ENCODE measurements around the gene SORCS3. TPM values are rescaled to one million over a fixed set of nuclear protein-coding genes. Genes with fewer than 3 reads are reported as not detected.

Gene SORCS3
- total and polyA plus RNA-seq, 9 of the 15 experiments (the other 6 are each of a cell fraction or from before 2014, with no cell fraction given) = not detected

DNA sequence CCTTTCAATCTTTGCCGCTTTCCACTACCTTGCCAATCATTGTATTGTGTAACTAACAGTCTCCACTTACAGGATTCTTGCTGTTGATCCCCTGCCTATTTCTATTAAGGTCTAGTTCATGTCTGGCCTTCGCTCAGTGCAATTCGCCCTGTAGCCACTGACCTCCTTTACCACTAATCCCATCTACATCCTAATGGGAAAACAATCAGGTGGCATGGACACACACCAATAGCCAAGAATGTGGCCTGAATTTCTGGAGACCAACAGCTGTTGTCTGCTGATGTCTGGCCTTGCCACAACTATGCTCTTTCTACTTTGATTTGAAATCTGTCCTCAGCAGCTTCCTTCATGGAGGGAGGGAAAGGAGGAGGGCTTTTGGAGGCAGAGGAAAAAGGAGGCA is 546.2 kb downstream of the SORCS3 start (continued):
- TF ChIP-seq POU5F1 (IDR thresholded peaks at IDR 0.05; ENCODE audit: borderline replicate concordance, low read depth, low read length, partially characterized antibody) = no peak
- no peak for TF ChIP-seq ZNF780A (CRISPR knock-in tag; IDR thresholded peaks at IDR 0.05)
- TF ChIP-seq NFIC (IDR thresholded peaks at IDR 0.05) = no peak

DNA sequence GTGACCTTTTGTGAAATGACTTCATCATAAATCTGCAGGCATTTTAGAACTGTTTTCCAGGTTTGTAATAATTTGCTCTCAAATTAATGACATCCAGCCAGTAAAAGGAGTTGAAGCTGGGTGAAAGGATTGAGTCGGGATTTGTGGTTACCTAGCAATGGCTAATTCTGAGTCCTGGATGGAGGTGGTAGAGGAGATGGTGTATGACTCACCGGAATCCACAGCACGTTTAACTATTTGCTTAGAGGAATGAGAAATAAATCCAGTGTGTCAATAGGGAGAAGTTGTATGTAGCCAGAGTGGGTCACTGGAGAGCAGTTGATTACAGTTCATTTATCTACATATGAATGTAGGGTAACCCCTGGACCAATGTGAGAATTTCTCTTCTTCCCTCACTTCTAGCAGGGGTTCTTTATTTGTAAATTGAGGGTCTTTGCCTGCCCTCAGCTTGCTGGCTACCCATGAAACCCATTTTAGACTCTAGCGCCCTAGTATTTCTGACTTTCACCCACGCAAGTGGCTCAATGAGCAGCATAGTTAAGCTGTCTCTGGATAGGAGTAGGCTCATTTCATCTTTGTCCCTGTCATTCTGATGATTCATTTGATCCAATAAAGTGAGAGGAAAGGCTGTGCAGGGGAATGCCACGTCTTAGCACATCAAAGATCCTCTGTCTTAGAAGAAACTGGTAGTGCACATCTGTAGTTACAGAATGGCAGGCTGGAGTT is 547.8 kb downstream of the SORCS3 start:
- H3K4me1 ChIP-seq (replicated peaks in 1 of 2; ENCODE audit: control insufficient read depth in 2 of 2, insufficient read depth in 2 of 2, low read length in 2 of 2) = no peaks in the 10 kb centered on the region
- H3K9ac ChIP-seq (ENCODE audit: insufficient read depth in 1 of 2, low read depth in 2 of 2, low read length in 2 of 2) = no peak overlapping the region
- H2AFZ ChIP-seq (ENCODE audit: low read depth, low read length) = no peak overlapping the region
- no peak overlapping the region for H3K4me2 ChIP-seq (ENCODE audit: insufficient read depth, low read length)
- intact Hi-C loops (cut with micrococcal nuclease) = no loop called here
- in situ Hi-C loops (cut with MboI) = no loop called here
- ChIA-PET CTCF (ENCODE audit: low intra/inter-chr PET ratio) (no interaction called here), POLR2A (no interaction called here)
- H3K9me1 ChIP-seq (ENCODE audit: control insufficient read depth, insufficient read depth, low read length) = no peaks in the 10 kb centered on the region
- no peak overlapping the region for H3K27ac ChIP-seq (ENCODE audit: extremely low read depth, low read depth, low read length)
- FAIRE-seq (no peak), ATAC-seq (no peak), DNase-seq (ENCODE audit: extremely low read depth in 1 of 4, low spot score in 3 of 4) (no peak)
- no peak overlapping the region for H3K4me3 ChIP-seq
- TF ChIP-seq, protein P1, sequence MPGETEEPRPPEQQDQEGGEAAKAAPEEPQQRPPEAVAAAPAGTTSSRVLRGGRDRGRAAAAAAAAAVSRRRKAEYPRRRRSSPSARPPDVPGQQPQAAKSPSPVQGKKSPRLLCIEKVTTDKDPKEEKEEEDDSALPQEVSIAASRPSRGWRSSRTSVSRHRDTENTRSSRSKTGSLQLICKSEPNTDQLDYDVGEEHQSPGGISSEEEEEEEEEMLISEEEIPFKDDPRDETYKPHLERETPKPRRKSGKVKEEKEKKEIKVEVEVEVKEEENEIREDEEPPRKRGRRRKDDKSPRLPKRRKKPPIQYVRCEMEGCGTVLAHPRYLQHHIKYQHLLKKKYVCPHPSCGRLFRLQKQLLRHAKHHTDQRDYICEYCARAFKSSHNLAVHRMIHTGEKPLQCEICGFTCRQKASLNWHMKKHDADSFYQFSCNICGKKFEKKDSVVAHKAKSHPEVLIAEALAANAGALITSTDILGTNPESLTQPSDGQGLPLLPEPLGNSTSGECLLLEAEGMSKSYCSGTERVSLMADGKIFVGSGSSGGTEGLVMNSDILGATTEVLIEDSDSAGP (CRISPR knock-in tag; IDR thresholded peaks at IDR 0.05) = no peak
- TF ChIP-seq ZNF408 (CRISPR knock-in tag; IDR thresholded peaks at IDR 0.05; ENCODE audit: low read depth) = no peak
- TF ChIP-seq BMI1 (IDR thresholded peaks at IDR 0.05; ENCODE audit: low read length) = no peak
- TF ChIP-seq, protein P2, sequence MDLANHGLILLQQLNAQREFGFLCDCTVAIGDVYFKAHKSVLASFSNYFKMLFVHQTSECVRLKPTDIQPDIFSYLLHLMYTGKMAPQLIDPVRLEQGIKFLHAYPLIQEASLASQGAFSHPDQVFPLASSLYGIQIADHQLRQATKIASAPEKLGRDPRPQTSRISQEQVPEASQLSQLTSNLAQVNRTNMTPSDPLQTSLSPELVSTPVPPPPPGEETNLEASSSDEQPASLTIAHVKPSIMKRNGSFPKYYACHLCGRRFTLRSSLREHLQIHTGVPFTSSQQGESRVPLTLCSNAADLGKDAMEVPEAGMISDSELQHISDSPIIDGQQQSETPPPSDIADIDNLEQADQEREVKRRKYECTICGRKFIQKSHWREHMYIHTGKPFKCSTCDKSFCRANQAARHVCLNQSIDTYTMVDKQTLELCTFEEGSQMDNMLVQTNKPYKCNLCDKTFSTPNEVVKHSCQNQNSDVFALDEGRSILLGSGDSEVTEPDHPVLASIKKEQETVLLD (IDR thresholded peaks at IDR 0.05) = no peak
- no peak for TF ChIP-seq HCFC1 (IDR thresholded peaks at IDR 0.05; ENCODE audit: low read depth, low read length)
- TF ChIP-seq ZNF311 (CRISPR knock-in tag; IDR thresholded peaks at IDR 0.05) = no peak
- no peak for TF ChIP-seq CBFA2T3 (IDR thresholded peaks at IDR 0.05)
- TF ChIP-seq KAT7 (CRISPR knock-in tag; IDR thresholded peaks at IDR 0.05; ENCODE audit: borderline replicate concordance) = no peak
- no peak for TF ChIP-seq ZNF431 (CRISPR knock-in tag; IDR thresholded peaks at IDR 0.05)
- no peaks in the 10 kb centered on the region for H4K20me1 ChIP-seq (replicated peaks; ENCODE audit: control insufficient read depth, insufficient read depth, low read length)
- no peaks in the 10 kb centered on the region for H3K9me3 ChIP-seq (replicated peaks; ENCODE audit: control insufficient read depth, insufficient read depth, low read depth, low read length)
- no peaks in the 10 kb centered on the region for H3K79me2 ChIP-seq (ENCODE audit: control insufficient read depth, insufficient read depth, low read length)
- BruUV-seq (replicated peaks) = no TSS peak
- no peaks in the 10 kb centered on the region for H3K27me3 ChIP-seq (ENCODE audit: control insufficient read depth in 2 of 2, insufficient read depth in 2 of 2, low read length in 2 of 2)
- 0% methylated on average over 6 of the region's 6 CpGs for WGBS (ENCODE audit: insufficient coverage, low coverage, missing lambda C conversion rate)
- H3K36me3 ChIP-seq (ENCODE audit: control insufficient read depth, insufficient read depth, low read length) = no peaks in the 10 kb centered on the region

All from K562 (cell line).